Psoas muscle (tissue), 8 donors: ENCODE data around the gene ING3. TPM values are rescaled to one million over a fixed set of nuclear protein-coding genes. Genes with fewer than 3 reads are reported as not detected.

Source experiments
- ATAC-seq, 4 donors: fragments of 200-7000 bp; cut with Tn5 transposase; one replicate each; pipeline ENCODE4 v1.9.1; 2020; ENCODE audit warnings: moderate library complexity in 3 of 4, mild to moderate bottlenecking in 2 of 4
- DNase-seq, 2 donors: peaks; one replicate each; pipeline ENCODE4 v3.0.0-alpha.2; 2020
- H3K27ac ChIP-seq: fragments of 200-600 bp; one replicate; pipeline ENCODE4 v1.8.0; 2022
- H3K27me3 ChIP-seq, 3 donors: fragments of 200-600 bp in 1 of 3; one replicate each; pipeline versions ENCODE4 v1.6.1 to v1.8.0; 2013 to 2022; ENCODE audit warnings: low read length in 2 of 3, mild to moderate bottlenecking in 2 of 3, moderate library complexity in 1 of 3; ENCODE audit not compliant: insufficient read depth in 3 of 3
- H3K36me3 ChIP-seq, 2 donors: fragments of 200-600 bp in 1 of 2; one replicate each; pipeline versions ENCODE4 v1.6.1 to v1.8.0; 2013 to 2022; ENCODE audit warnings: low read depth in 1 of 2, mild to moderate bottlenecking in 1 of 2, moderate library complexity in 1 of 2; ENCODE audit not compliant: insufficient read depth in 1 of 2
- H3K4me1 ChIP-seq: fragments of 200-600 bp; one replicate; pipeline ENCODE4 v1.8.0; 2022
- H3K4me3 ChIP-seq: fragments of 200-600 bp; one replicate; pipeline ENCODE4 v1.8.0; 2022; ENCODE audit warnings: mild to moderate bottlenecking
- H3K9me3 ChIP-seq: fragments of 200-600 bp; one replicate; pipeline ENCODE4 v1.8.0; 2022
- CTCF ChIP-seq: fragments of 200-600 bp; IDR thresholded peaks from one replicate; pipeline ENCODE4 v1.8.0; 2022; ENCODE audit warnings: antibody characterized with exemption
- WGBS, 3 donors: extraction: QIAGEN DNeasy Blood & Tissue Kit; methylation state at CpG; one replicate each; pipeline versions ENCODE4 v1.1.6 to v1.1.7; 2013; 5-methylcytosine and 5-hydroxymethylcytosine counted together
- intact Hi-C, 2 donors: fragments of 100-400 bp; cut with DNase I; formaldehyde crosslinking; loops; one replicate each; pipeline versions ENCODE4 v1.11.0 to v1.14.2; 2022
- polyA plus RNA-seq, 3 donors: library from polyadenylated mRNA; stranded (reverse); fragments of 200-250 nt; gene quantifications; one replicate each; pipeline ENCODE4 v1.2.3, GENCODE V29; 2013
- total RNA-seq, 4 donors: library from RNA; stranded (reverse); fragmentation: NEBNext Ultra II Directional in 2 of 4; extraction: Animal tissue kit (Norgen Biotek cat#: 25700) in 2 of 4; gene quantifications; one replicate each; pipeline versions ENCODE4 v1.2.1 to v1.2.4, GENCODE V29; 2021 to 2023
- donor health status: healthy with polysubstance abuse.
- donor health status: DM: no; HTN: no; CAD: no; lungs with moderate emphysema.
- donor health status: Bipolar disorder and iron deficiency.
- donor health status: healthy.
- donor health status: DM: yes; HTN: yes; CAD: no.
- donor health status: DM: no; HTN: no; CAD: no.
- donor health status: DM: no; HTN: no; CAD: no.
- donor health status: DM: yes; HTN: yes; CAD: no.

The ING3 gene
- total and polyA plus RNA-seq, 7 donors, result 5.5 to 10.1 (median 8.3) TPM

DNA sequence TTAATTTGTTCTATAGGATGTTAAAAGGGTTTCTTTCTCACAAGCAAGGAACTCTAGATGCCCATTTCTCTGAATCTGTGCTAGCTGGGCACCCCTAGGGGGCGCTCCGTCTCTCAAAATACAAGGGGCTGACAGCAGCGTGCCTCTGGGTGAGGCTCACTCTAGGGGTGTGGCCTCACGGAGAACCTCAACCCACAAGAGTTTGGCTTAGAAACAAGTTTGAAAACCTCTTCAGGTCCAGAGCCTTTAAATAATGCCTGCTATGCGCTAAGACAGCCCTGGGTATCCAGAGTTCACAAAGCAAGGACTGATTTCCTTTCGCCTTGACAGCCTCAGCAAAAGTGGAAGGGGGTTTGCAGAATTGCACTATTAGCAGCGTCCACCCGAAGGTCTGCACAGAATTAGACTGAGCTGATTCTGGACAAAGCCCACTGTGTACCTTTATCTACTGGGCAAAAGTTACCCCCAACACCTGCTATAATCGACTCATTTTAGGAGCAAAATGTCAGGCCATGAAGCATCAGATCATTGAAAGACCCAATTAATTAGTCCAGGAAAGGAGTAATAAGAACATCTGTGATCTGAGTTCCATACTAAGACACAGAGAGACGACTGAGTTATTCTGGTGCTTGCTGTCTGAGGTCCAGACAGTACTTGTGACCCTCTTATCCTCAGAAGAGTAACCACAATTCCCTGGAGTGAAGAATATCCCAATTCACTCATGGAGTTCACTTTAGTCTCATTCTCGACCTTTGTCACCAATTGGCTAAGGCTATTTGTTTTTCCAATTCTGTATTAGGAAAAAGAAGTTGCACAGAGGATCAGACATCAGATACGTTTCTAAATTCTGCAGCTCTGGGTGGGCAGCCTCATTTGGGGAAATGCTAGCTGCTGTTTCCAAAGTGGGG lies 37.4 kb downstream of the ING3 start:
- Histone ChIP-seq H3K4me1 (peaks cover 12% of the 10 kb centered on the region), H3K9me3 (no peaks in the 10 kb centered on the region), H3K27me3 (no peaks in the 10 kb centered on the region), H3K27ac (peak overlapping the region; percentile 94), H3K4me3 (peak overlapping the region; percentile 75), H3K36me3 (no peaks in the 10 kb centered on the region)
- DNase-seq (peak; percentile 90 to 95), ATAC-seq (peak; percentile 83 to 89 (median 87))
- intact Hi-C loops, result loop anchor here (1.0 to 5.0 kb wide), 5 partner anchors 36 to 119 kb away; partner anchors contain the start of gene ING3 (in 1 of the 2)
- peak; percentile 98 for TF ChIP-seq CTCF
- 0 to 2% (median 1%) methylated on average over 12 of the region's 12 CpGs for WGBS, 3 donors

- WGBS, 3 donors, result 0% methylated on average over 27 of the region's 27 CpGs
- Histone ChIP-seq H3K27ac (peak within 1 kb of the TSS; percentile 94), H3K4me3 (peak within 1 kb of the TSS; percentile 75), H3K36me3 (no peaks in the 10 kb centered on the region), H3K4me1 (peaks cover 18% of the 10 kb centered on the region), H3K27me3 (no peaks in the 10 kb centered on the region), H3K9me3 (no peaks in the 10 kb centered on the region)
- DNase-seq (peak; percentile 77 to 88), ATAC-seq (peak; percentile 84 to 89 (median 86))
- intact Hi-C loops, result loop anchor here (5.0 kb wide), 2 partner anchors 36 to 119 kb away; partner anchors contain the start of gene ING3 (in 1 of the 2)
- TF ChIP-seq CTCF, result no peak
Measured at GRCh38 chr7:120988591-120989256, 38.1 kb downstream of the ING3 start, which contains the start of gene CPED1. Gene CPED1 (plus strand): TSS chr7:120988711. CDS start chr7:120989622, 911 bp downstream.

- intact Hi-C loops, result loop anchor here (5.0 kb wide), 2 partner anchors 37 to 118 kb away; partner anchors contain the start of gene ING3 (in 1 of the 2)
- DNase-seq, result peak; percentile 38 to 56
- peak overlapping the region; percentile 75 for H3K4me3 ChIP-seq
- peaks cover 20% of the 10 kb centered on the region for H3K4me1 ChIP-seq
- H3K27ac ChIP-seq, result peak overlapping the region; percentile 94
- H3K9me3 ChIP-seq, result no peaks in the 10 kb centered on the region
- 4 to 19% (median 6%) methylated on average over 15 of the region's 15 CpGs for WGBS, 3 donors
- ATAC-seq, result peak in 3 of 4 donors; percentile 40 to 60 (median 46)
- no peak for TF ChIP-seq CTCF
- no peaks in the 10 kb centered on the region for H3K27me3 ChIP-seq
- H3K36me3 ChIP-seq, result no peaks in the 10 kb centered on the region
Measured at GRCh38 chr7:120989257-120990220, 39.0 kb downstream of the ING3 start.

- ATAC-seq (peak in 3 of 4 donors; percentile 31 to 36 (median 34)), DNase-seq (no peak)
- H3K27ac ChIP-seq, result peak overlapping the region; percentile 94
- intact Hi-C loops, result no loop called here
- 25 to 53% (median 32%) methylated on average over 6 of the region's 6 CpGs for WGBS, 3 donors
- H3K9me3 ChIP-seq, result no peaks in the 10 kb centered on the region
- no peaks in the 10 kb centered on the region for H3K27me3 ChIP-seq
- peaks cover 30% of the 10 kb centered on the region for H3K4me1 ChIP-seq
- TF ChIP-seq CTCF, result no peak
- peak overlapping the region; percentile 75 for H3K4me3 ChIP-seq
- H3K36me3 ChIP-seq, result no peaks in the 10 kb centered on the region
Measured at GRCh38 chr7:120990468-120991118, 40.0 kb downstream of the ING3 start.
